A549 (cell line): Measurements from ENCODE around the gene AUTS2. TPM values are rescaled to one million over a fixed set of nuclear protein-coding genes. Genes with fewer than 3 reads are reported as not detected.
A peak's percentile ranks its signal among the peaks of the same experiment; 100 is the strongest.

Source experiments
- ATAC-seq, 2 experiments: fragments of 200-7000 bp in 1 of 2; fragments of >200 bp in 1 of 2; cut with Nextera tagmentation in 1 of 2; cut with Tn5 transposase in 1 of 2; 3 replicates each; pipeline versions ENCODE4 v1.8.0 to v1.9.1; 2018 to 2020; ENCODE audit warnings: mild to moderate bottlenecking in 1 of 2, moderate library complexity in 1 of 2
- CTCF ChIA-PET: fragments of 300-600 bp; sonication (Branson Sonifier 250); formaldehyde crosslinking; extraction: SDS; loops from one replicate; lab custom pipeline; 2021; ENCODE audit warnings: antibody characterized with exemption, inconsistent platforms; lab: Yijun Ruan, JAX
- POLR2A ChIA-PET: fragments of 350-600 bp; formaldehyde crosslinking; extraction: SDS; loops from one replicate; lab custom pipeline; 2021; ENCODE audit warnings: antibody characterized with exemption, inconsistent platforms; lab: Yijun Ruan, JAX
- DNase-seq, 2 experiments: peaks; one replicate each; pipeline versions ENCODE4 v3.0.0 to v3.0.0-alpha.2; 2011 to 2016; ENCODE audit warnings: low read depth in 1 of 2, low spot score in 1 of 2
- FAIRE-seq: peaks from 2 replicates; lab custom pipeline; 2011; peaks lifted over from hg19 to GRCh38; lab: Jason Lieb, UNC
- H3K27ac ChIP-seq, 2 experiments: fragments of >200 bp; sonication (Bioruptor Twin); formaldehyde crosslinking; 3 replicates each; pipeline ENCODE4 v1.5.1; 2016 to 2017
- H3K4me1 ChIP-seq: fragments of >200 bp; sonication (Bioruptor Twin); formaldehyde crosslinking; 3 replicates; pipeline ENCODE4 v1.6.1; 2016
- H3K4me2 ChIP-seq: fragments of >200 bp; sonication (Bioruptor Twin); formaldehyde crosslinking; 3 replicates; pipeline ENCODE4 v1.6.1; 2016
- H3K4me3 ChIP-seq: fragments of >200 bp; sonication (Bioruptor Twin); formaldehyde crosslinking; 3 replicates; pipeline ENCODE4 v1.5.1; 2016
- H3K9me3 ChIP-seq: fragments of >200 bp; sonication (Bioruptor Twin); formaldehyde crosslinking; 3 replicates; pipeline ENCODE4 v1.6.1; 2016
- BCL3 ChIP-seq: fragments of >200 bp; sonication (Bioruptor Twin); formaldehyde crosslinking; IDR thresholded peaks from 3 replicates; pipeline ENCODE4 v1.6.1; 2016
- BHLHE40 ChIP-seq: IDR thresholded peaks from 2 replicates; pipeline ENCODE4 v1.6.1; 2012; ENCODE audit warnings: low read depth, low read length, inconsistent platforms
- CHD4 ChIP-seq: fragments of 200-600 bp; sonication (generic); IDR thresholded peaks from 2 replicates; pipeline ENCODE4 v1.6.1; 2016; ENCODE audit warnings: antibody characterized with exemption, mild to moderate bottlenecking, borderline replicate concordance
- E2F6 ChIP-seq: IDR thresholded peaks from 2 replicates; pipeline ENCODE4 v1.6.1; 2012; ENCODE audit warnings: low read depth, borderline replicate concordance
- FOSB ChIP-seq: fragments of 250-450 bp; sonication (Bioruptor Pico); IDR thresholded peaks from 2 replicates; pipeline ENCODE4 v1.5.0; 2020; ENCODE audit warnings: mild to moderate bottlenecking, moderate library complexity
- FOSL2 ChIP-seq, 2 experiments: fragments of 450-650 bp in 1 of 2; fragments of >200 bp in 1 of 2; sonication (Bioruptor Twin) in 1 of 2; formaldehyde crosslinking; IDR thresholded peaks; 2 replicates each; pipeline versions ENCODE4 v1.5.0 to v1.6.1; 2016 to 2020; ENCODE audit warnings: mild to moderate bottlenecking in 1 of 2, moderate library complexity in 1 of 2
- FOXS1 ChIP-seq: fragments of 250-450 bp; sonication (Bioruptor Pico); IDR thresholded peaks from 2 replicates; pipeline ENCODE4 v1.5.0; 2020; ENCODE audit warnings: mild to moderate bottlenecking, moderate library complexity
- GATA3 ChIP-seq: IDR thresholded peaks from 2 replicates; pipeline ENCODE4 v1.6.1; 2012; ENCODE audit warnings: borderline replicate concordance
- HDAC2 ChIP-seq: fragments of 200-600 bp; sonication (generic); IDR thresholded peaks from 2 replicates; pipeline ENCODE4 v1.6.1; 2016
- HOXA7 ChIP-seq: fragments of 250-450 bp; sonication (Bioruptor Pico); IDR thresholded peaks from 2 replicates; pipeline ENCODE4 v1.5.0; 2020; ENCODE audit warnings: mild to moderate bottlenecking, moderate library complexity
- HOXB5 ChIP-seq: fragments of 250-450 bp; sonication (Bioruptor Pico); IDR thresholded peaks from 2 replicates; pipeline ENCODE4 v1.5.0; 2020; ENCODE audit warnings: mild to moderate bottlenecking, moderate library complexity
- JUNB ChIP-seq: fragments of >200 bp; sonication (Bioruptor Twin); formaldehyde crosslinking; IDR thresholded peaks from 2 replicates; pipeline ENCODE4 v1.6.1; 2016
- KDM1A ChIP-seq: fragments of 200-600 bp; sonication (generic); IDR thresholded peaks from 2 replicates; pipeline ENCODE4 v1.6.1; 2016; ENCODE audit warnings: low read depth, mild to moderate bottlenecking
- KDM5A ChIP-seq: fragments of 200-600 bp; sonication (generic); IDR thresholded peaks from 2 replicates; pipeline ENCODE4 v1.6.1; 2016; ENCODE audit warnings: antibody characterized with exemption, mild to moderate bottlenecking
- MAX ChIP-seq: IDR thresholded peaks from 2 replicates; pipeline ENCODE4 v1.6.1; 2012
- MAZ ChIP-seq: fragments of 150-350 bp; IDR thresholded peaks from 2 replicates; pipeline ENCODE4 v1.6.1; 2014; ENCODE audit warnings: antibody characterized with exemption, low read depth, low read length, borderline replicate concordance
- MYC ChIP-seq: IDR thresholded peaks from 2 replicates; pipeline ENCODE4 v1.6.1; 2012; ENCODE audit warnings: mild to moderate bottlenecking, inconsistent platforms, low read length, improper control_type of control experiment, borderline replicate concordance
- NFE2L2 ChIP-seq: fragments of 150-350 bp; conservative IDR thresholded peaks from 2 replicates; pipeline ENCODE4 v1.6.1; 2014; ENCODE audit warnings: low read length
- NPAS2 ChIP-seq: fragments of 250-450 bp; sonication (Bioruptor Pico); IDR thresholded peaks from 2 replicates; pipeline ENCODE4 v1.8.0; 2022; ENCODE audit warnings: mild to moderate bottlenecking, moderate library complexity, borderline replicate concordance
- PBX3 ChIP-seq: IDR thresholded peaks from 2 replicates; pipeline ENCODE4 v1.6.1; 2012
- POLR2A ChIP-seq: IDR thresholded peaks from 2 replicates; pipeline ENCODE4 v1.6.1; 2012; ENCODE audit warnings: mild to moderate bottlenecking, low read length
- RARB ChIP-seq: fragments of 250-450 bp; sonication (Bioruptor Pico); IDR thresholded peaks from 2 replicates; pipeline ENCODE4 v1.8.0; 2021; ENCODE audit warnings: mild to moderate bottlenecking, moderate library complexity
- RFX5 ChIP-seq: fragments of 450-650 bp; IDR thresholded peaks from 2 replicates; pipeline ENCODE4 v1.7.1; 2014; ENCODE audit warnings: antibody characterized with exemption, mild to moderate bottlenecking, moderate library complexity
- RNF2 ChIP-seq: fragments of 200-600 bp; sonication (generic); IDR thresholded peaks from 2 replicates; pipeline ENCODE4 v1.6.1; 2016; ENCODE audit warnings: low read depth, mild to moderate bottlenecking, antibody characterized with exemption, moderate library complexity, borderline replicate concordance
- ZC3H11A ChIP-seq: fragments of 450-650 bp; IDR thresholded peaks from 2 replicates; pipeline ENCODE4 v1.6.1; 2014; ENCODE audit warnings: antibody characterized with exemption, mild to moderate bottlenecking
- ZFP36 ChIP-seq: fragments of 450-650 bp; IDR thresholded peaks from 2 replicates; pipeline ENCODE4 v1.6.1; 2014; ENCODE audit warnings: borderline replicate concordance; ENCODE audit not compliant: partially characterized antibody
- ZNF302 ChIP-seq: fragments of 250-450 bp; sonication (Bioruptor Pico); IDR thresholded peaks from 2 replicates; pipeline ENCODE4 v1.9.0; 2021; ENCODE audit warnings: inconsistent platforms, mild to moderate bottlenecking, moderate library complexity
- WGBS: methylation state at CpG from one replicate; pipeline ENCODE4 v1.1.6; 2017; ENCODE audit errors: missing lambda C conversion rate; 5-methylcytosine and 5-hydroxymethylcytosine counted together
- polyA plus RNA-seq, 4 experiments: library from polyadenylated mRNA; depleted of rRNA in 3 of 4; stranded (reverse); fragments of >200 nt; fragmentation: RNase III in 1 of 4; extraction: RNeasy Plus Mini Kit Qiagen cat#74134 plus additional on column Dnase treatment in 1 of 4; gene quantifications; 2 replicates in 3 of 4; 3 replicates in 1 of 4; pipeline ENCODE4 v1.2.3, GENCODE V29; 2011 to 2017
- TF ChIP-seq, protein P1 (sequence below): fragments of 250-450 bp; sonication (Bioruptor Pico); IDR thresholded peaks from 2 replicates; pipeline ENCODE4 v1.5.0; 2020; ENCODE audit warnings: low read depth, mild to moderate bottlenecking, moderate library complexity

The AUTS2 gene
- polyA plus RNA-seq, 2 of the 4 experiments (the other 2 are of a cell fraction): 1.6 to 3.6 TPM

DNA sequence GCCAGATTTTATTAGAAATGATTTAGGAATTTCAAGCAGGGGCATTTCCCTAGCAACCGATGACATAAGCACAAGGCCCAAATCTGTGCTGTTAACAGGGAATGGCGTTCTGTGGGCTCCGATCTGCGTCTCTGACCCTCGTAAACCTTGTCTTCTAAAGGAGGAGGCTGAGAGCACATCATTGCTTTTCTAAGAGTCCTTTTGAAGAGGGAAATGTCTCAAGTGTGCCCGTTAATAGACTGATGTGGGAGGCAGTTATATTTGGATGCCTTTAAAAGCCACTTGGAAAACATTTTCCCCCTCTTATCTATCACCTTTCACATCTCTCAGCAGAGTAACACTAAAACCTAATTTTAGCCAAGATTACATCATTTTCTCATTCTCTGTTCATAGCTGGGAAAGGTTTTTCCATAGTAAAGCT lies 1109.6 kb downstream of the AUTS2 start:
- ChIA-PET POLR2A (no interaction called here), CTCF (interaction anchor here (5.4 kb wide), 1 partner anchor 10 kb away, joined by 39 read pairs; no protein-coding TSS in a partner anchor)
- peaks cover 12% of the 10 kb centered on the region for H3K4me1 ChIP-seq
- FAIRE-seq (no peak), ATAC-seq (no peak), DNase-seq (no peak)
- no peak overlapping the region for H3K27ac ChIP-seq
- 51% methylated on average over 6 of the region's 6 CpGs for WGBS
- TF ChIP-seq BCL3: no peak
- no peak for TF ChIP-seq HOXB5 (CRISPR knock-in tag)
- TF ChIP-seq, protein P1, sequence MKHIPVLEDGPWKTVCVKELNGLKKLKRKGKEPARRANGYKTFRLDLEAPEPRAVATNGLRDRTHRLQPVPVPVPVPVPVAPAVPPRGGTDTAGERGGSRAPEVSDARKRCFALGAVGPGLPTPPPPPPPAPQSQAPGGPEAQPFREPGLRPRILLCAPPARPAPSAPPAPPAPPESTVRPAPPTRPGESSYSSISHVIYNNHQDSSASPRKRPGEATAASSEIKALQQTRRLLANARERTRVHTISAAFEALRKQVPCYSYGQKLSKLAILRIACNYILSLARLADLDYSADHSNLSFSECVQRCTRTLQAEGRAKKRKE (CRISPR knock-in tag): no peak
- peak; percentile 93 for TF ChIP-seq RFX5
- TF ChIP-seq RARB: no peak
- H3K4me3 ChIP-seq: no peak overlapping the region
- H3K9me3 ChIP-seq: no peaks in the 10 kb centered on the region
- H3K4me2 ChIP-seq: no peak overlapping the region

DNA sequence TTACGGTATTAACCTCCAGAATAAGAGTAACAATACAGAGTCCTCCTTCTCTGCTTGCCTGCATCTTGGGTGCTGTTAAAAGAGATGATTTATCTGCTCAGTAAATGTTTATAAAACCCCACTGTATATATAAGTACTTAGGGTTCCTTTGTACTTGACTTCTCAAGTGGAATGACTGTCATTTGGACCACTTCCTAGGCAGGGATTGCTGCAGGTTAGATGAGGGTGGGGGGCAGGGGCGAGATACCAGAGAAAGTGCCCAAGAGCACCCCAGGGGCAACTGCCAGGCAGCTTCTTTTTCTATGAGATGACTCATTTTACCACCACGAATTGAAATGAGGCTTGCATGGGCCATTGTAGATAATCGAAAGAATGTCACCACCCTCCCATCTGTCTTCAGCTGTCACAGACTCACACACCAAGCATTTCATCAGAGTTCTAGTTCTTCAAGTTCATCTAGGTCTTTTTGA lies 1111.8 kb downstream of the AUTS2 start:
- peak overlapping the region; percentile 38; the same call in 2 of the 3 replicates for H3K4me2 ChIP-seq
- no peak for TF ChIP-seq GATA3
- TF ChIP-seq FOXS1: no peak
- TF ChIP-seq CHD4: no peak
- TF ChIP-seq KDM5A: no peak
- TF ChIP-seq KDM1A: no peak
- no peak for TF ChIP-seq FOSB (CRISPR knock-in tag)
- peak; percentile 66; the same call in 1 of the 2 replicates for TF ChIP-seq HOXB5 (CRISPR knock-in tag)
- TF ChIP-seq E2F6: no peak
- TF ChIP-seq NPAS2: no peak
- no peak for TF ChIP-seq FOSL2 (IDR thresholded peaks at IDR 0.05)
- peak; percentile 20; the same call in 1 of the 2 replicates for TF ChIP-seq FOSL2 (CRISPR knock-in tag; IDR thresholded peaks at IDR 0.05)
- no peak for TF ChIP-seq RNF2
- no peak for TF ChIP-seq MAZ
- TF ChIP-seq BHLHE40: no peak
- FAIRE-seq (no peak), ATAC-seq (peak in 1 of 2 experiments; percentile 55; a peak in 2 of 6 replicates), DNase-seq (peak in 1 of 2 experiments; percentile 24)
- WGBS: 17% methylated on average over 4 of the region's 4 CpGs
- no peak overlapping the region for H3K4me3 ChIP-seq
- 0 out of 3 replicates have a peak, but pooled peaks cover 4% of the 10 kb centered on the region for H3K9me3 ChIP-seq
- ChIA-PET CTCF (interaction anchor here (1.2 to 5.4 kb wide), 2 partner anchors 12 to 667 kb away, joined by 3 to 39 read pairs; no protein-coding TSS in a partner anchor), POLR2A (no interaction called here)
- peaks cover 12% of the 10 kb centered on the region for H3K4me1 ChIP-seq
- H3K27ac ChIP-seq: no peak overlapping the region

- POLR2A ChIA-PET: no interaction called here
- DNase-seq (no peak), ATAC-seq (no peak), FAIRE-seq (no peak)
- no peak overlapping the region for H3K4me3 ChIP-seq
- WGBS: 52% methylated on average over 3 of the region's 3 CpGs
- 0 out of 3 replicates have a peak, but pooled peaks cover 4% of the 10 kb centered on the region for H3K9me3 ChIP-seq
- peaks cover 12% of the 10 kb centered on the region for H3K4me1 ChIP-seq
- H3K27ac ChIP-seq: peak overlapping the region in 1 of 2 experiments; percentile 20; a peak in 1 of 6 replicates
- H3K4me2 ChIP-seq: peak overlapping the region; percentile 38; the same call in 1 of the 3 replicates
- CTCF ChIA-PET: interaction anchor here (5.4 kb wide), 1 partner anchor 13 kb away, joined by 39 read pairs; no protein-coding TSS in a partner anchor
- TF ChIP-seq JUNB (no peak), FOSB (CRISPR knock-in tag) (no peak), MYC (no peak), E2F6 (no peak), PBX3 (no peak), RNF2 (no peak), ZFP36 (no peak), ZC3H11A (no peak), POLR2A (no peak), FOSL2 (IDR thresholded peaks at IDR 0.05) (no peak), FOSL2 (CRISPR knock-in tag; IDR thresholded peaks at IDR 0.05) (no peak), NFE2L2 (no peak), MAX (no peak), ZNF302 (CRISPR knock-in tag) (no peak), HDAC2 (no peak), HOXA7 (no peak)
- TF ChIP-seq, protein P1 (CRISPR knock-in tag): no peak
Measured at GRCh38 chr7:70710651-70711050, 1112.4 kb downstream of the AUTS2 start.
